ENCODE measurements around the gene GLE1.

- TF ChIP-seq CTCF (IDR thresholded peaks at IDR 0.05; ENCODE audit: low read length) (no peak), EZH2 (IDR thresholded peaks at IDR 0.05; ENCODE audit: borderline replicate concordance, low read length) (no peak)
Measured at GRCh38 chr9:128456613-128457061, 47.9 kb upstream of the GLE1 start.

Data from OCI-LY1 (cell line).